GM23338 (cell line): ENCODE data around the gene PRPSAP1.

Experiments used
- CREB1 ChIP-seq: fragments of 250-450 bp; sonication (Bioruptor Pico); IDR thresholded peaks from 2 replicates; pipeline ENCODE4 v1.5.0; 2020; ENCODE audit warnings: low read depth, mild to moderate bottlenecking, moderate library complexity
- EZH2 ChIP-seq: fragments of 200-600 bp; sonication (generic); IDR thresholded peaks from one replicate; pipeline ENCODE4 v1.8.0; 2017; ENCODE audit warnings: antibody characterized with exemption, mild to moderate bottlenecking, low read depth; ENCODE audit not compliant: unreplicated experiment
- EZH2phosphoT487 ChIP-seq: fragments of 200-600 bp; sonication (generic); IDR thresholded peaks from one replicate; pipeline ENCODE4 v1.8.1; 2018; ENCODE audit warnings: antibody characterized with exemption; ENCODE audit not compliant: unreplicated experiment
- POLR2AphosphoS5 ChIP-seq: IDR thresholded peaks from 2 replicates; pipeline ENCODE4 v1.6.1; 2016; ENCODE audit warnings: antibody characterized with exemption, low read depth
- REST ChIP-seq: IDR thresholded peaks from one replicate; pipeline ENCODE4 v1.6.1; 2018; ENCODE audit warnings: antibody characterized with exemption; ENCODE audit not compliant: unreplicated experiment
- TF ChIP-seq, protein P1 (sequence below), 2 experiments: fragments of 200-600 bp in 1 of 2; sonication (generic) in 1 of 2; conservative IDR thresholded peaks; 2 replicates each; pipeline versions ENCODE4 v1.5.1 to v1.6.1; 2016 to 2017; ENCODE audit warnings: antibody characterized with exemption in 2 of 2, low read depth in 2 of 2, mild to moderate bottlenecking in 2 of 2, moderate library complexity in 1 of 2

- TF ChIP-seq, protein P1, sequence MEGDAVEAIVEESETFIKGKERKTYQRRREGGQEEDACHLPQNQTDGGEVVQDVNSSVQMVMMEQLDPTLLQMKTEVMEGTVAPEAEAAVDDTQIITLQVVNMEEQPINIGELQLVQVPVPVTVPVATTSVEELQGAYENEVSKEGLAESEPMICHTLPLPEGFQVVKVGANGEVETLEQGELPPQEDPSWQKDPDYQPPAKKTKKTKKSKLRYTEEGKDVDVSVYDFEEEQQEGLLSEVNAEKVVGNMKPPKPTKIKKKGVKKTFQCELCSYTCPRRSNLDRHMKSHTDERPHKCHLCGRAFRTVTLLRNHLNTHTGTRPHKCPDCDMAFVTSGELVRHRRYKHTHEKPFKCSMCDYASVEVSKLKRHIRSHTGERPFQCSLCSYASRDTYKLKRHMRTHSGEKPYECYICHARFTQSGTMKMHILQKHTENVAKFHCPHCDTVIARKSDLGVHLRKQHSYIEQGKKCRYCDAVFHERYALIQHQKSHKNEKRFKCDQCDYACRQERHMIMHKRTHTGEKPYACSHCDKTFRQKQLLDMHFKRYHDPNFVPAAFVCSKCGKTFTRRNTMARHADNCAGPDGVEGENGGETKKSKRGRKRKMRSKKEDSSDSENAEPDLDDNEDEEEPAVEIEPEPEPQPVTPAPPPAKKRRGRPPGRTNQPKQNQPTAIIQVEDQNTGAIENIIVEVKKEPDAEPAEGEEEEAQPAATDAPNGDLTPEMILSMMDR (conservative IDR thresholded peaks at IDR 0.05; ENCODE audit: low read depth in 2 of 2), result no peak
- TF ChIP-seq POLR2AphosphoS5 (no peak), EZH2 (no peak), EZH2phosphoT487 (no peak), REST (no peak), CREB1 (CRISPR knock-in tag) (no peak)
These were observed 16.3 kb downstream of the PRPSAP1 start for GRCh38 chr17:76337413-76337777.
